Adrenal gland (tissue), 12 donors: Measurements from ENCODE around the gene PRKCE. TPM values are rescaled to one million over a fixed set of nuclear protein-coding genes. Genes with fewer than 3 reads are reported as not detected.

ENCODE experiments used
- DNase-seq, 7 donors: peaks; one replicate each; pipeline ENCODE4 v3.0.0-alpha.2; 2019 to 2020
- H3K27ac ChIP-seq, 5 donors: fragments of 200-600 bp; sonication (generic) in 4 of 5; 1 replicate in 3 of 5; 2 replicates in 2 of 5; pipeline versions ENCODE4 v1.5.1 to v1.8.0; 2016 to 2020; ENCODE audit warnings: mild to moderate bottlenecking in 1 of 5
- H3K27me3 ChIP-seq: fragments of 200-600 bp; 2 replicates; pipeline ENCODE4 v1.8.0; 2021
- H3K36me3 ChIP-seq, 2 donors: fragments of 200-600 bp; replicated peaks in 1 of 2; 1 replicate in 1 of 2; 2 replicates in 1 of 2; pipeline versions ENCODE4 v1.5.1 to v1.8.0; 2018 to 2022
- H3K4me1 ChIP-seq, 2 donors: fragments of 200-600 bp; replicated peaks in 1 of 2; 1 replicate in 1 of 2; 2 replicates in 1 of 2; pipeline versions ENCODE4 v1.5.1 to v1.8.0; 2018 to 2021
- H3K4me3 ChIP-seq, 4 donors: fragments of 200-600 bp; sonication (generic) in 3 of 4; one replicate each; pipeline ENCODE4 v1.5.1; 2016 to 2018
- H3K9me3 ChIP-seq, 3 donors: fragments of 200-600 bp; sonication (generic) in 1 of 3; replicated peaks in 1 of 3; 1 replicate in 2 of 3; 2 replicates in 1 of 3; pipeline versions ENCODE4 v1.5.1 to v1.8.0; 2016 to 2021
- POLR2A ChIP-seq, 2 donors: fragments of 450-650 bp; IDR thresholded peaks; one replicate each; pipeline ENCODE4 v1.6.1; 2017; ENCODE audit warnings: antibody characterized with exemption in 2 of 2, mild to moderate bottlenecking in 2 of 2, moderate library complexity in 1 of 2
- WGBS, 4 donors: extraction: QIAGEN DNeasy Blood & Tissue Kit in 2 of 4; methylation state at CpG; one replicate each; pipeline versions ENCODE4 v1.1.5 to v1.1.7; 2013 to 2017; 5-methylcytosine and 5-hydroxymethylcytosine counted together
- intact Hi-C, 2 donors: fragments of 100-400 bp; cut with DNase I; formaldehyde crosslinking; loops; one replicate each; pipeline versions ENCODE4 v1.14.1 to v1.15.0; 2022 to 2023
- polyA plus RNA-seq, 3 donors: library from polyadenylated mRNA; stranded (reverse); fragments of 200-250 nt in 2 of 3; fragments of 350-450 nt in 1 of 3; fragmentation: Illumina TruSeq in 1 of 3; extraction: RNeasy Lipid Tissue Mini Kit (QIAGEN cat#74804) in 1 of 3; gene quantifications; one replicate each; pipeline ENCODE4 v1.2.3, GENCODE V29; 2013 to 2014
- total RNA-seq, 9 donors: library from RNA; depleted of rRNA in 4 of 9; stranded (reverse); fragments of >200 nt in 4 of 9; fragments of 120-200 nt in 1 of 9; fragmentation: NEBNext Ultra II Directional in 1 of 9; extraction: Animal tissue kit (Norgen Biotek cat#: 25700) in 1 of 9; gene quantifications; one replicate each; pipeline versions ENCODE4 v1.1.0 to v1.2.4, GENCODE V29; 2013 to 2023
- TF ChIP-seq, protein P1 (sequence below), 6 experiments: fragments of 450-650 bp in 4 of 6; fragments of 200-600 bp in 2 of 6; sonication (generic) in 1 of 6; IDR thresholded peaks; 1 replicate in 5 of 6; 2 replicates in 1 of 6; pipeline versions ENCODE4 v1.5.1 to v1.8.0; 2016 to 2021; ENCODE audit warnings: antibody characterized with exemption in 6 of 6, mild to moderate bottlenecking in 2 of 6, moderate library complexity in 1 of 6
- donor health status: healthy with polysubstance abuse.
- donor health status: Bipolar disorder and iron deficiency.
- donor health status: DM: yes; HTN: yes; CAD: no.
- donor health status: DM: no; HTN: no; CAD: no.
- donor health status: DM: no; HTN: no; CAD: no.
- donor health status: DM: yes; HTN: yes; CAD: no.

Gene PRKCE
- total and polyA plus RNA-seq, 12 donors: 1.9 to 19.2 (median 8.0) TPM

DNA sequence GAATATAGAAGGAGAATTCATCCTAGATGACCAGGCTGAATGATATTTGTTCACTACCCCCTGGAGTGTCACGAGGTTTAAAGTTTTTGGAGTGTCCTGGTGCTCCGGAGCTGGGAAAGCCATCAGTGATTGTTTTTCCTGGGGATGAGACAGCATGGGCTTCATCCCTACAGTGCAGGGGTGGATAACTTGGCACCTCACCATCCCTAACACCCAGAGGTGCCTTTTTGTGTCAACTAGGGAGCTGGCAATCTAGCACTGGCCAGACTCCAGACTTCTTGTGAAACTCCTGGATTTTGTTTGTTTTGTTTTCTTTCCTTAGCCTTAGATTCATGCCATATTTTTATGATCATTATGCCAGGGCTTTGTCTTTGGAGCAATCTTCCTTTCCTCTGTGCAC lies 164.8 kb downstream of the PRKCE start:
- no peak overlapping the region for H3K27ac ChIP-seq
- no peak overlapping the region for H3K4me3 ChIP-seq
- H3K9me3 ChIP-seq: no peaks in the 10 kb centered on the region
- 67 to 96% (median 87%) methylated on average over 2 of the region's 2 CpGs for WGBS, 4 donors
- no peak for DNase-seq
- H3K36me3 ChIP-seq: no peaks in the 10 kb centered on the region
- TF ChIP-seq, protein P1, sequence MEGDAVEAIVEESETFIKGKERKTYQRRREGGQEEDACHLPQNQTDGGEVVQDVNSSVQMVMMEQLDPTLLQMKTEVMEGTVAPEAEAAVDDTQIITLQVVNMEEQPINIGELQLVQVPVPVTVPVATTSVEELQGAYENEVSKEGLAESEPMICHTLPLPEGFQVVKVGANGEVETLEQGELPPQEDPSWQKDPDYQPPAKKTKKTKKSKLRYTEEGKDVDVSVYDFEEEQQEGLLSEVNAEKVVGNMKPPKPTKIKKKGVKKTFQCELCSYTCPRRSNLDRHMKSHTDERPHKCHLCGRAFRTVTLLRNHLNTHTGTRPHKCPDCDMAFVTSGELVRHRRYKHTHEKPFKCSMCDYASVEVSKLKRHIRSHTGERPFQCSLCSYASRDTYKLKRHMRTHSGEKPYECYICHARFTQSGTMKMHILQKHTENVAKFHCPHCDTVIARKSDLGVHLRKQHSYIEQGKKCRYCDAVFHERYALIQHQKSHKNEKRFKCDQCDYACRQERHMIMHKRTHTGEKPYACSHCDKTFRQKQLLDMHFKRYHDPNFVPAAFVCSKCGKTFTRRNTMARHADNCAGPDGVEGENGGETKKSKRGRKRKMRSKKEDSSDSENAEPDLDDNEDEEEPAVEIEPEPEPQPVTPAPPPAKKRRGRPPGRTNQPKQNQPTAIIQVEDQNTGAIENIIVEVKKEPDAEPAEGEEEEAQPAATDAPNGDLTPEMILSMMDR (IDR thresholded peaks at IDR 0.05): no peak
- TF ChIP-seq POLR2A (IDR thresholded peaks at IDR 0.05): no peak
- H3K27me3 ChIP-seq: no peaks in the 10 kb centered on the region
- peaks cover 0 to 16% of the 10 kb centered on the region in 2 donors for H3K4me1 ChIP-seq
- intact Hi-C loops: no loop called here

DNA sequence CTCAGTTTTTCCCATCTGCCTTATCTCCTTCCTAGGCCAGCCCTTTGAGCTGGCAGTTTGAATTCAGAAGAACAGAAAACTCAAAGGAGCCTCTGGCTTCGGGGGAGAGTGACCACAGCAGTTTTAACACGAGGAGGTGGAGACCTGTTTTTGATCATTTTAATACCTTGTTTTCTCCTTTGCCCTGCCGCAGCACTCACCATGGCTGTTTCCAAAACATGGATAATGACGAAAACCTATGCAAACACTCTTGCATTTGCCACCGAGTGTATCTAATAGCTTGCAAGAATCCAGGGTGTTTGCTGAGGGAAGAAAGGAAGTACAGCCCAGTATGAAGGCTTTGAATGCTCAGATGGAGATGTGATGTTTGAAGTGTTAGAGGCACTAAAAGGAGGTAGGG lies 167.1 kb downstream of the PRKCE start:
- TF ChIP-seq, protein P1 (IDR thresholded peaks at IDR 0.05): no peak
- TF ChIP-seq POLR2A (IDR thresholded peaks at IDR 0.05): no peak
- Histone ChIP-seq H3K27ac (no peak overlapping the region), H3K9me3 (no peaks in the 10 kb centered on the region), H3K27me3 (no peaks in the 10 kb centered on the region), H3K4me1 (peaks cover 5 to 16% of the 10 kb centered on the region in 2 donors), H3K36me3 (no peaks in the 10 kb centered on the region), H3K4me3 (no peak overlapping the region)
- intact Hi-C loops: no loop called here
- DNase-seq: no peak
- 65 to 90% (median 75%) methylated on average over 5 of the region's 5 CpGs for WGBS, 4 donors

GRCh38 chr2:45820048-45820447 lies 168.6 kb downstream of the PRKCE start:
- DNase-seq: no peak
- no peak overlapping the region for H3K27ac ChIP-seq
- intact Hi-C loops: no loop called here
- H3K4me3 ChIP-seq: no peak overlapping the region
- no peaks in the 10 kb centered on the region for H3K36me3 ChIP-seq
- peaks cover 5 to 13% of the 10 kb centered on the region in 2 donors for H3K4me1 ChIP-seq
- no peak for TF ChIP-seq POLR2A (IDR thresholded peaks at IDR 0.05)
- TF ChIP-seq, protein P1 (IDR thresholded peaks at IDR 0.05): no peak
- 97 to 99% (median 98%) methylated on average over 7 of the region's 7 CpGs for WGBS, 4 donors
- no peaks in the 10 kb centered on the region for H3K9me3 ChIP-seq
- H3K27me3 ChIP-seq: no peaks in the 10 kb centered on the region

DNA sequence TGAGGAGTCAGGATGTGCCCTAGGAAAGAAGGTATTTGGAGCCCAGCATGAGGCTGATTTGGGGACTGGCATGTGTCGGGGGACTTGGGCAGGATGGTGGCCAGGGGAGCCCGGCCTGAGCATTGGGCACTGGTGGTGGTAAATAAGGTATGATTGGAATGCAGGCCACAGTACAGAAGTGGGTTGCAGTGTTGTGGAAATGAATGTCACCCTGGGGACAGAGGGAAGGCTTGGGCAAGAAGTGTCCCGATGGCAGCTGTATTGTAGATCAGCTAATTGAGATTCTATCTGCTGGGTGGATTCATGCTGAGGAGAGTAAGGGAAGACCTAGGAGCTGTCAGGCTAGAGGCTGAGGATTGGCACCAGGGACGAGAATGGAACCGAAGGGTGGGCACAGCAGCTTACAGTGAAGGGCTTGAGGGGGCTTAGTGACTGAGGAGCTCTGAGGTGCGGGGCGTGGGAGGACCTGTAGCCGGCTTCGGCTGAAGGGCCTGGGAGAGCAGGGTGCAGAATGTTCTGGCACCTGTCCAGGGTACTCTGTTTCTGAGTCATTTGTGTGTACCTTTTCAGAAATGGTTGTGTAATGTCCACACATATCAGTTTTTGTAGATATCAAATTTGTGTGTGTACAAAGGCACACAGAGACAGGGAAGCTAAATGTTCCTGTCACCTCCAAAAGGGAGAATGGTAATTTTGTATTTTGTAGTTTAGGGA lies 170.2 kb downstream of the PRKCE start:
- TF ChIP-seq, protein P1 (IDR thresholded peaks at IDR 0.05): no peak
- TF ChIP-seq POLR2A (IDR thresholded peaks at IDR 0.05): no peak
- Histone ChIP-seq H3K27me3 (no peaks in the 10 kb centered on the region), H3K4me1 (peaks cover 5 to 13% of the 10 kb centered on the region in 2 donors), H3K27ac (peak overlapping the region in 1 of 5 donors; percentile 20), H3K4me3 (no peak overlapping the region), H3K9me3 (no peaks in the 10 kb centered on the region), H3K36me3 (no peaks in the 10 kb centered on the region)
- DNase-seq: peak; percentile 50 to 84 (median 76)
- WGBS, 4 donors: 58 to 73% (median 67%) methylated on average over 9 of the region's 9 CpGs
- intact Hi-C loops: no loop called here
